Peyer's patch (tissue), 4 donors: ENCODE data around the gene PPP1CB.

Source experiments
- POLR2A ChIP-seq, 2 donors: fragments of 450-650 bp; IDR thresholded peaks; one replicate each; pipeline ENCODE4 v1.5.1; 2017; ENCODE audit warnings: antibody characterized with exemption in 2 of 2, mild to moderate bottlenecking in 2 of 2, moderate library complexity in 2 of 2
- TF ChIP-seq, protein P1 (sequence below), 6 experiments: fragments of 450-650 bp in 4 of 6; fragments of 200-600 bp in 2 of 6; sonication (generic) in 1 of 6; IDR thresholded peaks; one replicate each; pipeline ENCODE4 v1.5.1; 2017 to 2019; ENCODE audit warnings: antibody characterized with exemption in 6 of 6, mild to moderate bottlenecking in 3 of 6, moderate library complexity in 1 of 6

DNA sequence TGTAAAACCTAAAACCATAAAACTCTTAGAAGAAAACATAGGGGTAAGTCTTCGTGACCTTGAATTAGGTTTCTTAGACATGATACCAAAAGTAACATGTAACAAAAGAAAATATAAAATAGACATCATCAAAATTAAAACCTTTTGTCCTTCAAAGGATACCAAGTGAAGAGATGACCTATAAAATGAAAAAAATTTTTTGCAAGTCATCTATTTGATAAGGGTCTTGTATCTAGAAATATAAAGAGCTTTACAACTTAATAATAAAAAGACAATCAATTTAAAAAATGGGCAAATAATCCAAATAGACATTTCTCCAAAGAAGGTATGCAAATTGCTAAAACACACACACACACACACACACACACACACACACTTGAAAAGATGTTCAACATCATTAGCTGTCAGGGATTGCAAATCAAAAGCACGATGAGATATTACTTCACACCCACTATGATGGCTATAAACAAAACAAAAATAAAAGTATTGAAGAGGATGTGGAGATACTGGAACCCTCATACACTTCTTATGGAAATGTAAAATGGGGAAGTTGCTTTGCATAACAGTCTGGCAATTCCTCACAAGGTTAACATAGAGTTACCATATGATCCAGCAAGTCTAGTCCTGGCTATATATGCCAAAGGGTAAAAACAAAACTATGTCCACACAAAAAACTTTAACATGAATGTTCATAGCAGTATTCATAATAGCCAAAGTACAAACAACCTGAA lies 82.3 kb downstream of the PPP1CB start:
- TF ChIP-seq, protein P1, sequence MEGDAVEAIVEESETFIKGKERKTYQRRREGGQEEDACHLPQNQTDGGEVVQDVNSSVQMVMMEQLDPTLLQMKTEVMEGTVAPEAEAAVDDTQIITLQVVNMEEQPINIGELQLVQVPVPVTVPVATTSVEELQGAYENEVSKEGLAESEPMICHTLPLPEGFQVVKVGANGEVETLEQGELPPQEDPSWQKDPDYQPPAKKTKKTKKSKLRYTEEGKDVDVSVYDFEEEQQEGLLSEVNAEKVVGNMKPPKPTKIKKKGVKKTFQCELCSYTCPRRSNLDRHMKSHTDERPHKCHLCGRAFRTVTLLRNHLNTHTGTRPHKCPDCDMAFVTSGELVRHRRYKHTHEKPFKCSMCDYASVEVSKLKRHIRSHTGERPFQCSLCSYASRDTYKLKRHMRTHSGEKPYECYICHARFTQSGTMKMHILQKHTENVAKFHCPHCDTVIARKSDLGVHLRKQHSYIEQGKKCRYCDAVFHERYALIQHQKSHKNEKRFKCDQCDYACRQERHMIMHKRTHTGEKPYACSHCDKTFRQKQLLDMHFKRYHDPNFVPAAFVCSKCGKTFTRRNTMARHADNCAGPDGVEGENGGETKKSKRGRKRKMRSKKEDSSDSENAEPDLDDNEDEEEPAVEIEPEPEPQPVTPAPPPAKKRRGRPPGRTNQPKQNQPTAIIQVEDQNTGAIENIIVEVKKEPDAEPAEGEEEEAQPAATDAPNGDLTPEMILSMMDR (IDR thresholded peaks at IDR 0.05) = no peak
- no peak for TF ChIP-seq POLR2A (IDR thresholded peaks at IDR 0.05)
